Measurements from ENCODE around the gene PIP5K1B. TPM values are rescaled to one million over a fixed set of nuclear protein-coding genes. Genes with fewer than 3 reads are reported as not detected.
A peak's percentile ranks its signal among the peaks of the same experiment; 100 is the strongest.
"Not testable (repeated sequence)": the region's sequence is repeated elsewhere in the genome, so short reads cannot be mapped to it uniquely, and the experiment has no call there.

PIP5K1B gene
- total and polyA plus RNA-seq, 2 experiments from 2014 or later, result 1.3 to 2.8 TPM

DNA sequence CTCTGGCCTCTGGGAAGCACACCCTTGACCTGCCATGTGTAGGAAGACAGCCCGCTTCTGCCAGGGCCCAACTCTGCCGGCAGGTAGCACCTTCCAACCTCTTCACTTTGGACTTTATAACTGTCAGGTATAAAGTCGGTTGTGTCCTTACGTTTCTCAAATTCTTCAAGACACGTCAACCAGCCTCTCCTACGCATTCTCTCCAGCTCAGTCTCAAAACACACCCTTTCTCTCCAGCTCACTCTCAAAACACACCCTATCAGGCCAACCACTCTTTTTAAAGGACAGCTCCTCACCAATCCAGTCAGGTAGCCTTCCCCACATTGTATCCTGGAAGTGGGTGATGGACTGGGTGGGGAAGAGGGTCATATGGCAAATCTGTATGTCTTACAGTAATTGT, 344.1 kb downstream of the PIP5K1B start (continued):
- TF ChIP-seq REST (IDR thresholded peaks at IDR 0.05; ENCODE audit: unreplicated experiment) (no peak), EZH2phosphoT487 (IDR thresholded peaks at IDR 0.05; ENCODE audit: unreplicated experiment) (no peak)

GRCh38 chr9:69050936-69051335, 345.9 kb downstream of the PIP5K1B start:
- Mint-ChIP-seq H3K36me3 (ENCODE audit: low read depth) (peaks cover 41% of the 10 kb centered on the region), H3K4me1 (peaks cover 16% of the 10 kb centered on the region)
- not testable (repeated sequence) for H4K20me1 ChIP-seq (replicated peaks; ENCODE audit: insufficient read depth); H3F3A ChIP-seq (replicated peaks; ENCODE audit: low read depth); H3K36me3 ChIP-seq (ENCODE audit: insufficient read depth); H3K27me3 ChIP-seq (ENCODE audit: insufficient read depth); DNase-seq (ENCODE audit: low spot score); H3K4me3 ChIP-seq; H3K27me3 Mint-ChIP-seq (ENCODE audit: insufficient read depth, low read depth, poor library complexity); H3K9me3 Mint-ChIP-seq; H2AFZ ChIP-seq; H3K4me1 ChIP-seq (ENCODE audit: insufficient read depth); H3K9me2 ChIP-seq (ENCODE audit: insufficient read depth); H3K4me3 Mint-ChIP-seq; H3K27ac Mint-ChIP-seq; ATAC-seq; H3K27ac ChIP-seq (ENCODE audit: low read depth); H3K79me2 ChIP-seq (replicated peaks; ENCODE audit: insufficient read depth); H3K4me2 ChIP-seq

DNA sequence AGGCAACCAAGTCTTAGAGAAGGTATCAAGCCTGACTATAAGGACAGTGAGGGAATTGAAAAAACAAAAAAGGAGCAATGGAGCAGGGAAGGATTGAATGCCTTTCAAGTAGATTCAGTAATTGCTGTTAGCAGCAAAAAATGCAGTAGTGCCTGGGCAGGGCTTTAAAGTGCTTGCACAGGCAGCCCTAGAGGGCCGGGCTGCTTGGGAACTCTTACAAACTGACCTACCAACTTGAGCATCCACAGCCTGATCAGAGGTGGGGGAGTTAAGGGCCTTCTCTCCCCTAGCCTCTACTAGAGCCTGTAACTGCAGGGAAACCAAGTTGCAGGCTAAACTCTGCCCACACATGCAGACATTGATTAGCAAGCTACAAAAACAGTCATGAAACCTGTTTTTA, 349.9 kb downstream of the PIP5K1B start:
- DNase-seq (ENCODE audit: low spot score) (no peak), ATAC-seq (no peak)
- Histone ChIP-seq H2AFZ (no peak overlapping the region), H3K4me1 (ENCODE audit: insufficient read depth) (no peaks in the 10 kb centered on the region), H3K9me2 (ENCODE audit: insufficient read depth) (no peaks in the 10 kb centered on the region), H3K4me3 (no peak overlapping the region), H3K36me3 (ENCODE audit: insufficient read depth) (peaks cover 6% of the 10 kb centered on the region; the same call in 1 of the 2 replicates), H3K4me2 (no peak overlapping the region), H3K27me3 (ENCODE audit: insufficient read depth) (no peaks in the 10 kb centered on the region), H3K79me2 (replicated peaks; ENCODE audit: insufficient read depth) (no peaks in the 10 kb centered on the region), H3F3A (replicated peaks; ENCODE audit: low read depth) (peaks cover 6% of the 10 kb centered on the region; the same call in 1 of the 2 replicates), H4K20me1 (replicated peaks; ENCODE audit: insufficient read depth) (no peaks in the 10 kb centered on the region), H3K27ac (ENCODE audit: low read depth) (peak overlapping the region; percentile 74; the same call in 1 of the 2 replicates)
- H3K27me3 Mint-ChIP-seq (ENCODE audit: insufficient read depth, low read depth, poor library complexity), result peaks cover 6% of the 10 kb centered on the region
- peaks cover 7% of the 10 kb centered on the region; the same call in 1 of the 3 replicates for H3K4me1 Mint-ChIP-seq
- H3K36me3 Mint-ChIP-seq (ENCODE audit: low read depth), result peaks cover 44% of the 10 kb centered on the region
- no peaks in the 10 kb centered on the region for H3K9me3 Mint-ChIP-seq
- no peak overlapping the region for H3K4me3 Mint-ChIP-seq
- H3K27ac Mint-ChIP-seq, result peak overlapping the region; percentile 76; the same call in 1 of the 2 replicates
- TF ChIP-seq REST (IDR thresholded peaks at IDR 0.05; ENCODE audit: unreplicated experiment) (no peak), EZH2phosphoT487 (IDR thresholded peaks at IDR 0.05; ENCODE audit: unreplicated experiment) (no peak), CREB1 (CRISPR knock-in tag; IDR thresholded peaks at IDR 0.05; ENCODE audit: low read depth) (no peak), ZNF114 (CRISPR knock-in tag; IDR thresholded peaks at IDR 0.05) (no peak), STAT1 (IDR thresholded peaks at IDR 0.05; ENCODE audit: unreplicated experiment) (no peak)
- TF ChIP-seq, protein P1, sequence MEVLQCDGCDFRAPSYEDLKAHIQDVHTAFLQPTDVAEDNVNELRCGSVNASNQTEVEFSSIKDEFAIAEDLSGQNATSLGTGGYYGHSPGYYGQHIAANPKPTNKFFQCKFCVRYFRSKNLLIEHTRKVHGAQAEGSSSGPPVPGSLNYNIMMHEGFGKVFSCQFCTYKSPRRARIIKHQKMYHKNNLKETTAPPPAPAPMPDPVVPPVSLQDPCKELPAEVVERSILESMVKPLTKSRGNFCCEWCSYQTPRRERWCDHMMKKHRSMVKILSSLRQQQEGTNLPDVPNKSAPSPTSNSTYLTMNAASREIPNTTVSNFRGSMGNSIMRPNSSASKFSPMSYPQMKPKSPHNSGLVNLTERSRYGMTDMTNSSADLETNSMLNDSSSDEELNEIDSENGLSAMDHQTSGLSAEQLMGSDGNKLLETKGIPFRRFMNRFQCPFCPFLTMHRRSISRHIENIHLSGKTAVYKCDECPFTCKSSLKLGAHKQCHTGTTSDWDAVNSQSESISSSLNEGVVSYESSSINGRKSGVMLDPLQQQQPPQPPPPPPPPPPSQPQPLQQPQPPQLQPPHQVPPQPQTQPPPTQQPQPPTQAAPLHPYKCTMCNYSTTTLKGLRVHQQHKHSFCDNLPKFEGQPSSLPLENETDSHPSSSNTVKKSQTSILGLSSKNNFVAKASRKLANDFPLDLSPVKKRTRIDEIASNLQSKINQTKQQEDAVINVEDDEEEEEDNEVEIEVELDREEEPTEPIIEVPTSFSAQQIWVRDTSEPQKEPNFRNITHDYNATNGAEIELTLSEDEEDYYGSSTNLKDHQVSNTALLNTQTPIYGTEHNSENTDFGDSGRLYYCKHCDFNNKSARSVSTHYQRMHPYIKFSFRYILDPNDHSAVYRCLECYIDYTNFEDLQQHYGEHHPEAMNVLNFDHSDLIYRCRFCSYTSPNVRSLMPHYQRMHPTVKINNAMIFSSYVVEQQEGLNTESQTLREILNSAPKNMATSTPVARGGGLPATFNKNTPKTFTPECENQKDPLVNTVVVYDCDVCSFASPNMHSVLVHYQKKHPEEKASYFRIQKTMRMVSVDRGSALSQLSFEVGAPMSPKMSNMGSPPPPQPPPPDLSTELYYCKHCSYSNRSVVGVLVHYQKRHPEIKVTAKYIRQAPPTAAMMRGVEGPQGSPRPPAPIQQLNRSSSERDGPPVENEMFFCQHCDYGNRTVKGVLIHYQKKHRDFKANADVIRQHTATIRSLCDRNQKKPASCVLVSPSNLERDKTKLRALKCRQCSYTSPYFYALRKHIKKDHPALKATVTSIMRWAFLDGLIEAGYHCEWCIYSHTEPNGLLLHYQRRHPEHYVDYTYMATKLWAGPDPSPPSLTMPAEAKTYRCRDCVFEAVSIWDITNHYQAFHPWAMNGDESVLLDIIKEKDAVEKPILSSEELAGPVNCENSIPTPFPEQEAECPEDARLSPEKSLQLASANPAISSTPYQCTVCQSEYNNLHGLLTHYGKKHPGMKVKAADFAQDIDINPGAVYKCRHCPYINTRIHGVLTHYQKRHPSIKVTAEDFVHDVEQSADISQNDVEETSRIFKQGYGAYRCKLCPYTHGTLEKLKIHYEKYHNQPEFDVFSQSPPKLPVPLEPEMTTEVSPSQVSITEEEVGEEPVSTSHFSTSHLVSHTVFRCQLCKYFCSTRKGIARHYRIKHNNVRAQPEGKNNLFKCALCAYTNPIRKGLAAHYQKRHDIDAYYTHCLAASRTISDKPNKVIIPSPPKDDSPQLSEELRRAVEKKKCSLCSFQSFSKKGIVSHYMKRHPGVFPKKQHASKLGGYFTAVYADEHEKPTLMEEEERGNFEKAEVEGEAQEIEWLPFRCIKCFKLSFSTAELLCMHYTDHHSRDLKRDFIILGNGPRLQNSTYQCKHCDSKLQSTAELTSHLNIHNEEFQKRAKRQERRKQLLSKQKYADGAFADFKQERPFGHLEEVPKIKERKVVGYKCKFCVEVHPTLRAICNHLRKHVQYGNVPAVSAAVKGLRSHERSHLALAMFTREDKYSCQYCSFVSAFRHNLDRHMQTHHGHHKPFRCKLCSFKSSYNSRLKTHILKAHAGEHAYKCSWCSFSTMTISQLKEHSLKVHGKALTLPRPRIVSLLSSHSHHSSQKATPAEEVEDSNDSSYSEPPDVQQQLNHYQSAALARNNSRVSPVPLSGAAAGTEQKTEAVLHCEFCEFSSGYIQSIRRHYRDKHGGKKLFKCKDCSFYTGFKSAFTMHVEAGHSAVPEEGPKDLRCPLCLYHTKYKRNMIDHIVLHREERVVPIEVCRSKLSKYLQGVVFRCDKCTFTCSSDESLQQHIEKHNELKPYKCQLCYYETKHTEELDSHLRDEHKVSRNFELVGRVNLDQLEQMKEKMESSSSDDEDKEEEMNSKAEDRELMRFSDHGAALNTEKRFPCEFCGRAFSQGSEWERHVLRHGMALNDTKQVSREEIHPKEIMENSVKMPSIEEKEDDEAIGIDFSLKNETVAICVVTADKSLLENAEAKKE (CRISPR knock-in tag; IDR thresholded peaks at IDR 0.05), result no peak

Measured in GM23338 (cell line).